Kidney epithelial cell (primary cell): Measurements from ENCODE around the gene EVI2A. TPM values are rescaled to one million over a fixed set of nuclear protein-coding genes. Genes with fewer than 3 reads are reported as not detected.
"Not testable (repeated sequence)": the region's sequence is repeated elsewhere in the genome, so short reads cannot be mapped to it uniquely, and the experiment has no call there.

Source experiments
- DNase-seq: peaks from one replicate; pipeline ENCODE4 v3.0.0-alpha.2; 2010; ENCODE audit warnings: low read depth
- H3K27me3 ChIP-seq: 2 replicates; pipeline ENCODE4 v1.6.0; 2011; ENCODE audit warnings: low read length; ENCODE audit not compliant: control insufficient read depth, insufficient read depth
- H3K36me3 ChIP-seq: 2 replicates; pipeline ENCODE4 v1.5.1; 2011; ENCODE audit warnings: low read length; ENCODE audit not compliant: control insufficient read depth, insufficient read depth
- H3K4me3 ChIP-seq: 2 replicates; pipeline ENCODE4 v1.5.1; 2011; ENCODE audit warnings: low read depth, mild to moderate bottlenecking, control low read depth, low read length
- CTCF ChIP-seq: IDR thresholded peaks from 2 replicates; pipeline ENCODE4 v1.5.1; 2011; ENCODE audit warnings: mild to moderate bottlenecking, moderate library complexity, low read length, control low read depth, inconsistent platforms; ENCODE audit not compliant: insufficient read depth, poor library complexity, severe bottlenecking
- total RNA-seq: library from RNA; depleted of rRNA; stranded (reverse); fragments of >200 nt; gene quantifications from 2 replicates; pipeline ENCODE4 v1.2.3, GENCODE V29; 2015

Gene EVI2A
- total RNA-seq, 1 donor from 2014 or later: not detected

- no peak for DNase-seq
- no peak overlapping the region for H3K4me3 ChIP-seq
- H3K27me3 ChIP-seq: no peaks in the 10 kb centered on the region
- no peaks in the 10 kb centered on the region for H3K36me3 ChIP-seq
- TF ChIP-seq CTCF: no peak
Measured at GRCh38 chr17:31355935-31356334, 34.5 kb upstream of the EVI2A start.

DNA sequence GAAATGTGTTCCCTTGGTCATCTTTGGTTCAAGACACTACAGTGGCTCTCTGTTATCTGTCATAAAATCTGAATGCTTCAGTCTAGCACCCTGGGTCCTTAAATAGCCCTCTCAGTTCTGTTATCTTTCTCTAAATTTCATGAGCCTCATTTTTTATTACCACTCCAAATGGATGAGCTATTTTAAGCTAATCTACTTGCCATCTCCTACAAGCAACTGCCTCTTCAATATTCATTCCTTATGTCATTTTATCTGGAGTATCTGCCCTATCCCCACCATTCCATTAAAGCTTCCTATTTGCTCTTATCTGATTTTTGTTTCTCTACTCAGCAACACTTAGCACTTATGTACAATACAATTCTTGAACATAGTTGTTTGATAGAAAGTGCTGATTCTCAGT is 28.0 kb upstream of the EVI2A start:
- H3K4me3 ChIP-seq: no peak overlapping the region
- H3K36me3 ChIP-seq: no peaks in the 10 kb centered on the region
- TF ChIP-seq CTCF: no peak
- DNase-seq: no peak
- H3K27me3 ChIP-seq: no peaks in the 10 kb centered on the region

DNA sequence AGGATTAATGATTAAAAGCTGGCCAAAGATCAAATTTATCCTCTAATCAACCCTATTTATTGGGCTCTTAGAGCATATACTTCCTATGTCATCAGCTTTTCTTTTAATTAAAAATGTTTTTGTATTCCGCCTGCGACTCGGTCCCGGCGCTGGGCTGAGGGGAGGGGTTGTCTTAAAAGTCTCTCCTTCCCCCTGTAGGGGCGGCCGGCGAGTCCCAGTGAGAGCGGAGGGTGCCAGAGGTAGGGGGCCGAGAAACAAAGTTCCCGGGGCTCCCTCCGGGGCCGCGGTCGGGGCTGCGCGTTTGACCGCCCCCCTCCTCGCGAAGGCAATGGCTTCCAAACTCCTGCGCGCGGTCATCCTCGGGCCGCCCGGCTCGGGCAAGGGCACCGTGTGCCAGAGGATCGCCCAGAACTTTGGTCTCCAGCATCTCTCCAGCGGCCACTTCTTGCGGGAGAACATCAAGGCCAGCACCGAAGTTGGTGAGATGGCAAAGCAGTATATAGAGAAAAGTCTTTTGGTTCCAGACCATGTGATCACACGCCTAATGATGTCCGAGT is 23.8 kb upstream of the EVI2A start:
- DNase-seq: not testable (repeated sequence)

GRCh38 chr17:31339906-31340661 is 18.7 kb upstream of the EVI2A start:
- TF ChIP-seq CTCF: no peak
- no peak for DNase-seq
- peaks cover 1% of the 10 kb centered on the region for H3K36me3 ChIP-seq
- no peaks in the 10 kb centered on the region for H3K27me3 ChIP-seq
- no peak overlapping the region for H3K4me3 ChIP-seq

More for the DNA sequence above, 23.8 kb upstream of the EVI2A start:
- not testable (repeated sequence) for H3K4me3 ChIP-seq, H3K36me3 ChIP-seq, H3K27me3 ChIP-seq

- no peak for TF ChIP-seq CTCF
- H3K4me3 ChIP-seq: no peak overlapping the region
- H3K27me3 ChIP-seq: no peaks in the 10 kb centered on the region
- DNase-seq: no peak
- peaks cover 2% of the 10 kb centered on the region for H3K36me3 ChIP-seq
Measured at GRCh38 chr17:31329221-31329620, 7.8 kb upstream of the EVI2A start.

GRCh38 chr17:31328160-31328535 is 6.7 kb upstream of the EVI2A start:
- Histone ChIP-seq H3K36me3 (peaks cover 2% of the 10 kb centered on the region), H3K4me3 (no peak overlapping the region), H3K27me3 (no peaks in the 10 kb centered on the region)
- no peak for DNase-seq
- TF ChIP-seq CTCF: no peak
